GM19452 (cell line): ENCODE data around the gene AMY1B.
"Not testable (repeated sequence)": the region's sequence is repeated elsewhere in the genome, so short reads cannot be mapped to it uniquely, and the experiment has no call there.

Experiments used
- ATAC-seq: cut with Tn5 transposase; IDR thresholded peaks from one replicate; pipeline ENCODE4 v1.9.1; 2021; ENCODE audit not compliant: unreplicated experiment

Gene AMY1B

GRCh38 chr1:103696110-103696509 is at the start of gene AMY1B:
TSS of gene AMY1B (minus strand) at chr1:103696210. CDS start at chr1:103695639, 571 bp downstream.
- ATAC-seq = not testable (repeated sequence)

- not testable (repeated sequence) for ATAC-seq
Observed at GRCh38 chr1:103745040-103745439, 49.0 kb upstream of the AMY1B start.

GRCh38 chr1:103744449-103744848 is 48.4 kb upstream of the AMY1B start:
- ATAC-seq = not testable (repeated sequence)

GRCh38 chr1:103738031-103738430 is 42.0 kb upstream of the AMY1B start:
- not testable (repeated sequence) for ATAC-seq

GRCh38 chr1:103735334-103735733 is 39.3 kb upstream of the AMY1B start:
- ATAC-seq = not testable (repeated sequence)

- not testable (repeated sequence) for ATAC-seq
Observed at GRCh38 chr1:103721473-103721872, 25.5 kb upstream of the AMY1B start.

- ATAC-seq = not testable (repeated sequence)
Observed at GRCh38 chr1:103717404-103717803, 21.4 kb upstream of the AMY1B start.

GRCh38 chr1:103710381-103710780 is 14.4 kb upstream of the AMY1B start:
- not testable (repeated sequence) for ATAC-seq

- ATAC-seq = not testable (repeated sequence)
Observed at GRCh38 chr1:103707670-103708069, 11.7 kb upstream of the AMY1B start.

GRCh38 chr1:103701256-103701655 is 5.2 kb upstream of the AMY1B start:
- not testable (repeated sequence) for ATAC-seq

- not testable (repeated sequence) for ATAC-seq
Observed at GRCh38 chr1:103700669-103701068, 4.7 kb upstream of the AMY1B start.

GRCh38 chr1:103697430-103697829 is 1.4 kb upstream of the AMY1B start:
- ATAC-seq = not testable (repeated sequence)

- not testable (repeated sequence) for ATAC-seq
Observed at GRCh38 chr1:103676335-103676734, 19.7 kb downstream of the AMY1B start.

- ATAC-seq = not testable (repeated sequence)
Observed at GRCh38 chr1:103655460-103655859, 40.5 kb downstream of the AMY1B start, which contains the start of gene AMY1A. TSS of gene AMY1A (plus strand) at chr1:103655760. CDS start at chr1:103656331, 571 bp downstream.

GRCh38 chr1:103654133-103654532 is 41.9 kb downstream of the AMY1B start:
- not testable (repeated sequence) for ATAC-seq

GRCh38 chr1:103650889-103651288 is 45.1 kb downstream of the AMY1B start:
- not testable (repeated sequence) for ATAC-seq

- not testable (repeated sequence) for ATAC-seq
Observed at GRCh38 chr1:103650305-103650704, 45.7 kb downstream of the AMY1B start.

- ATAC-seq = not testable (repeated sequence)
Observed at GRCh38 chr1:103643908-103644307, 52.1 kb downstream of the AMY1B start.

GRCh38 chr1:103641194-103641593 is 54.8 kb downstream of the AMY1B start:
- ATAC-seq = not testable (repeated sequence)
